ENCODE results near the gene WLS. TPM values are rescaled to one million over a fixed set of nuclear protein-coding genes. Genes with fewer than 3 reads are reported as not detected.
A peak's percentile ranks its signal among the peaks of the same experiment; 100 is the strongest.

Gene WLS
- total RNA-seq, 1 experiment from 2014 or later, result 326 TPM

GRCh38 chr1:68116643-68117235, 115.6 kb downstream of the WLS start:
- in situ Hi-C loops (cut with HindIII; ENCODE audit: low sequenced_read_pairs), result no loop called here
- peak; percentile 69 for DNase-seq (ENCODE audit: low spot score)

GRCh38 chr1:68115308-68115707, 117.0 kb downstream of the WLS start:
- in situ Hi-C loops (cut with HindIII; ENCODE audit: low sequenced_read_pairs), result no loop called here

GRCh38 chr1:68113966-68114365, 118.4 kb downstream of the WLS start:
- DNase-seq (ENCODE audit: low spot score), result peak; percentile 59
- in situ Hi-C loops (cut with HindIII; ENCODE audit: low sequenced_read_pairs), result no loop called here

More at GRCh38 chr1:68115308-68115707, 117.0 kb downstream of the WLS start:
- DNase-seq (ENCODE audit: low spot score), result no peak

- DNase-seq (ENCODE audit: low spot score), result peak; percentile 71
- in situ Hi-C loops (cut with HindIII; ENCODE audit: low sequenced_read_pairs), result no loop called here
These were observed 119.5 kb downstream of the WLS start for GRCh38 chr1:68112835-68113243.

GRCh38 chr1:68111519-68112436, 120.5 kb downstream of the WLS start:
- in situ Hi-C loops (cut with HindIII; ENCODE audit: low sequenced_read_pairs), result no loop called here
- peak; percentile 52 for DNase-seq (ENCODE audit: low spot score)

- in situ Hi-C loops (cut with HindIII; ENCODE audit: low sequenced_read_pairs), result no loop called here
- no peak for DNase-seq (ENCODE audit: low spot score)
These were observed 124.6 kb downstream of the WLS start for GRCh38 chr1:68107771-68108170.

GRCh38 chr1:68103884-68104554, 128.3 kb downstream of the WLS start:
- in situ Hi-C loops (cut with HindIII; ENCODE audit: low sequenced_read_pairs), result no loop called here
- no peak for DNase-seq (ENCODE audit: low spot score)

- no peak for DNase-seq (ENCODE audit: low spot score)
- in situ Hi-C loops (cut with HindIII; ENCODE audit: low sequenced_read_pairs), result no loop called here
These were observed 129.2 kb downstream of the WLS start for GRCh38 chr1:68103011-68103545.

- DNase-seq (ENCODE audit: low spot score), result no peak
- in situ Hi-C loops (cut with HindIII; ENCODE audit: low sequenced_read_pairs), result no loop called here
These were observed 130.5 kb downstream of the WLS start for GRCh38 chr1:68101829-68102228.

- no peak for DNase-seq (ENCODE audit: low spot score)
- in situ Hi-C loops (cut with HindIII; ENCODE audit: low sequenced_read_pairs), result no loop called here
These were observed 131.8 kb downstream of the WLS start for GRCh38 chr1:68100571-68100970.

GRCh38 chr1:68093737-68094136, 138.6 kb downstream of the WLS start:
- in situ Hi-C loops (cut with HindIII; ENCODE audit: low sequenced_read_pairs), result no loop called here
- DNase-seq (ENCODE audit: low spot score), result no peak

GRCh38 chr1:68087184-68087583, 145.1 kb downstream of the WLS start:
- in situ Hi-C loops (cut with HindIII; ENCODE audit: low sequenced_read_pairs), result no loop called here
- no peak for DNase-seq (ENCODE audit: low spot score)

- no peak for DNase-seq (ENCODE audit: low spot score)
- in situ Hi-C loops (cut with HindIII; ENCODE audit: low sequenced_read_pairs), result no loop called here
These were observed 146.6 kb downstream of the WLS start for GRCh38 chr1:68085752-68086151.

GRCh38 chr1:68083686-68084085, 148.6 kb downstream of the WLS start:
- in situ Hi-C loops (cut with HindIII; ENCODE audit: low sequenced_read_pairs), result no loop called here
- no peak for DNase-seq (ENCODE audit: low spot score)

GRCh38 chr1:68081775-68082283, 150.5 kb downstream of the WLS start:
- DNase-seq (ENCODE audit: low spot score), result no peak
- in situ Hi-C loops (cut with HindIII; ENCODE audit: low sequenced_read_pairs), result no loop called here

- no peak for DNase-seq (ENCODE audit: low spot score)
- in situ Hi-C loops (cut with HindIII; ENCODE audit: low sequenced_read_pairs), result no loop called here
These were observed 153.7 kb downstream of the WLS start for GRCh38 chr1:68078647-68079046.
